H1 (cell line): ENCODE results near the gene SLC13A3. TPM values are rescaled to one million over a fixed set of nuclear protein-coding genes. Genes with fewer than 3 reads are reported as not detected.
A peak's percentile ranks its signal among the peaks of the same experiment; 100 is the strongest.

Experiments
- BACH1 ChIP-seq: IDR thresholded peaks from 2 replicates; pipeline ENCODE4 v1.6.1; 2012; ENCODE audit warnings: low read length, improper control_type of control experiment
- BCL11A ChIP-seq, 2 experiments: IDR thresholded peaks; one replicate each; pipeline ENCODE4 v1.6.1; 2011; ENCODE audit warnings: low read depth in 2 of 2, low read length in 2 of 2, mild to moderate bottlenecking in 2 of 2
- BRCA1 ChIP-seq: IDR thresholded peaks from 2 replicates; pipeline ENCODE4 v1.6.1; 2012; ENCODE audit warnings: low read depth, low read length, improper control_type of control experiment
- CBX5 ChIP-seq: fragments of 300-800, 300-1000 bp; sonication (generic); IDR thresholded peaks from 2 replicates; pipeline ENCODE4 v1.7.1; 2016; ENCODE audit warnings: antibody characterized with exemption, low read length, low read depth
- CHD2 ChIP-seq: IDR thresholded peaks from 2 replicates; pipeline ENCODE4 v1.6.1; 2012; ENCODE audit warnings: low read length, improper control_type of control experiment
- EGR1 ChIP-seq: IDR thresholded peaks from 2 replicates; pipeline ENCODE4 v1.6.1; 2011; ENCODE audit warnings: low read depth, low read length, borderline replicate concordance
- HDAC2 ChIP-seq, 2 experiments: fragments of 300-600 bp in 1 of 2; sonication (generic) in 1 of 2; IDR thresholded peaks; 2 replicates each; pipeline ENCODE4 v1.6.1; 2011 to 2012; ENCODE audit warnings: low read depth in 2 of 2, low read length in 2 of 2, mild to moderate bottlenecking in 2 of 2, moderate library complexity in 2 of 2, borderline replicate concordance in 1 of 2, inconsistent platforms in 1 of 2
- JUN ChIP-seq: IDR thresholded peaks from 2 replicates; pipeline ENCODE4 v1.6.1; 2011; ENCODE audit warnings: low read depth, mild to moderate bottlenecking, improper control_type of control experiment, low read length
- PHF8 ChIP-seq: fragments of 200-600 bp; sonication (generic); conservative IDR thresholded peaks from 2 replicates; pipeline ENCODE4 v1.7.1; 2012; ENCODE audit warnings: low read depth, mild to moderate bottlenecking, inconsistent platforms, low read length, moderate library complexity
- POLR2A ChIP-seq, 2 experiments: IDR thresholded peaks; 1 replicate in 1 of 2; 2 replicates in 1 of 2; pipeline ENCODE4 v1.6.1; 2011; ENCODE audit warnings: low read depth in 2 of 2, low read length in 2 of 2, mild to moderate bottlenecking in 2 of 2; ENCODE audit errors: control extremely low read depth in 1 of 2
- POU5F1 ChIP-seq: IDR thresholded peaks from 2 replicates; pipeline ENCODE4 v1.6.1; 2011; ENCODE audit warnings: low read depth, mild to moderate bottlenecking, low read length, moderate library complexity
- SIRT6 ChIP-seq: IDR thresholded peaks from one replicate; pipeline ENCODE4 v1.7.1; 2012; ENCODE audit warnings: low read length, inconsistent platforms
- SP4 ChIP-seq: IDR thresholded peaks from 2 replicates; pipeline ENCODE4 v1.6.1; 2012; ENCODE audit warnings: low read length, inconsistent platforms
- TAF7 ChIP-seq: optimal IDR thresholded peaks from 2 replicates; pipeline ENCODE3; 2011; ENCODE audit warnings: low read depth, mild to moderate bottlenecking, inconsistent platforms, low read length, moderate library complexity, borderline replicate concordance
- TEAD4 ChIP-seq: IDR thresholded peaks from 2 replicates; pipeline ENCODE4 v1.6.1; 2012; ENCODE audit warnings: low read depth, low read length, inconsistent platforms, mixed read lengths
- ZNF274 ChIP-seq: IDR thresholded peaks from 2 replicates; pipeline ENCODE4 v1.7.0; 2012; ENCODE audit warnings: low read length, borderline replicate concordance; ENCODE audit errors: extremely low read depth
- polyA plus RNA-seq, 7 experiments: library from polyadenylated mRNA; depleted of rRNA in 3 of 7; stranded (reverse) in 5 of 7; unstranded in 2 of 7; fragments of >200 nt in 5 of 7; fragments of 200-250 nt in 2 of 7; gene quantifications; 1 replicate in 5 of 7; 2 replicates in 1 of 7; 4 replicates in 1 of 7; pipeline versions ENCODE4 v1.2.1 to v1.2.3, GENCODE V29; 2011 to 2013; ENCODE audit warnings: missing spikeins in 2 of 7, mixed read lengths in 2 of 7
- total RNA-seq: library from RNA; stranded (reverse); fragmentation: NEBNext Ultra II Directional; extraction: Animal tissue kit (Norgen Biotek cat#: 25700); gene quantifications from 2 replicates; pipeline ENCODE4 v1.2.1, GENCODE V29; 2021
- TF ChIP-seq, protein P1 (sequence below): IDR thresholded peaks from 2 replicates; pipeline ENCODE4 v1.6.1; 2011; ENCODE audit warnings: low read length, improper control_type of control experiment
- TF ChIP-seq, protein P2 (sequence below), 3 experiments: IDR thresholded peaks; 1 replicate in 2 of 3; 2 replicates in 1 of 3; pipeline versions ENCODE4 v1.5.1 to v1.6.1; 2011; ENCODE audit warnings: low read length in 3 of 3, mild to moderate bottlenecking in 3 of 3, inconsistent platforms in 2 of 3, low read depth in 1 of 3, moderate library complexity in 1 of 3; ENCODE audit not compliant: insufficient read depth in 1 of 3; ENCODE audit errors: control extremely low read depth in 1 of 3
- TF ChIP-seq, protein P3 (sequence below): IDR thresholded peaks from 2 replicates; pipeline ENCODE4 v1.6.1; 2012; ENCODE audit warnings: low read length, inconsistent platforms
- TF ChIP-seq, protein P4 (sequence below): IDR thresholded peaks from 2 replicates; pipeline ENCODE4 v1.6.1; 2012; ENCODE audit warnings: inconsistent platforms

SLC13A3 gene
- total and polyA plus RNA-seq, 2 of the 8 experiments (the other 6 are each of a cell fraction or from before 2014, with no cell fraction given): 9.4 to 12.6 TPM

DNA sequence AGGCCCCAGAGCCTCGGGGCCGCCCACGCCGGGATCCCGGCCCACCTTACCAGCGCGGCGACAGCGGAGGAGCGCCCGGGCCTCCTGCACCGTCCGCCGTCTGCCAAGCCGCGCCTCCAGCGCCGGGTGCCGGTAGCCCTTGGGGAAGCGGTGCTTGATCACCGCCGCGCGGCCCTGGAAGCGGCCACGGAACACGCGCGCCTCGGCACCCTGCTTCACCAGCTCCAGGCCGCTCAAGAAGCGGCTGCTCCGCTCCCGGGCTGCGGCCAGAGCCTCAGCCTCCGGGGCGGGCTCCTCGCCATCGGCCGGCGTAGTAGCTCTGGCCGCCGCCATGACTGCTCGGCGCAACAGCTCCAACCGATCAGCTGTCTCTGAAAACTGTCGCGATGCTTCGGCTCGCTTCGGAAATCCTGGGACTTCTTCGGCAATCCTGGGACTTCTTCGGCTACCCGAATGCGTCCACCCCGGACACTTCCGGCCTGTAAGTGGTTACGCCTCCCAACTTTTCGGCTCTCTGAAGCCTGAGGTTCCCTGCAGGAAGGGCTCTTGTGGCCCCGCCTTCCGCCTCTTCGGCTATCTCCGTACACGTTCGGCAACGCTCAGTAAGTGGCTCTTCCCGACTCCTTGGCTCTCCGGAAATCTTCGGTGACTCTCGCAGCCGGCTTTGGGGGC lies 38.0 kb upstream of the SLC13A3 start, which contains the start of gene TP53RK (continued):
- TF ChIP-seq POU5F1 (no peak), ZNF274 (no peak), TAF7 (peak; percentile 91), POLR2A (IDR thresholded peaks at IDR 0.05; ENCODE audit: control extremely low read depth in 1 of 2, low read depth in 2 of 2, low read length in 2 of 2) (peak; percentile 84 to 92), PHF8 (peak; percentile 97), CHD2 (peak; percentile 70), HDAC2 (IDR thresholded peaks at IDR 0.05; ENCODE audit: borderline replicate concordance in 1 of 2, low read depth in 2 of 2, low read length in 2 of 2) (no peak), JUN (no peak), CBX5 (no peak), TEAD4 (no peak), EGR1 (no peak), BCL11A (IDR thresholded peaks at IDR 0.05; ENCODE audit: low read depth in 2 of 2, low read length in 2 of 2) (no peak), BACH1 (no peak), SIRT6 (no peak), BRCA1 (peak; percentile 36; the same call in 1 of the 2 replicates), SP4 (peak; percentile 72)
- TF ChIP-seq, protein P1, sequence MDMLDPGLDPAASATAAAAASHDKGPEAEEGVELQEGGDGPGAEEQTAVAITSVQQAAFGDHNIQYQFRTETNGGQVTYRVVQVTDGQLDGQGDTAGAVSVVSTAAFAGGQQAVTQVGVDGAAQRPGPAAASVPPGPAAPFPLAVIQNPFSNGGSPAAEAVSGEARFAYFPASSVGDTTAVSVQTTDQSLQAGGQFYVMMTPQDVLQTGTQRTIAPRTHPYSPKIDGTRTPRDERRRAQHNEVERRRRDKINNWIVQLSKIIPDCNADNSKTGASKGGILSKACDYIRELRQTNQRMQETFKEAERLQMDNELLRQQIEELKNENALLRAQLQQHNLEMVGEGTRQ: no peak
- TF ChIP-seq, protein P2, sequence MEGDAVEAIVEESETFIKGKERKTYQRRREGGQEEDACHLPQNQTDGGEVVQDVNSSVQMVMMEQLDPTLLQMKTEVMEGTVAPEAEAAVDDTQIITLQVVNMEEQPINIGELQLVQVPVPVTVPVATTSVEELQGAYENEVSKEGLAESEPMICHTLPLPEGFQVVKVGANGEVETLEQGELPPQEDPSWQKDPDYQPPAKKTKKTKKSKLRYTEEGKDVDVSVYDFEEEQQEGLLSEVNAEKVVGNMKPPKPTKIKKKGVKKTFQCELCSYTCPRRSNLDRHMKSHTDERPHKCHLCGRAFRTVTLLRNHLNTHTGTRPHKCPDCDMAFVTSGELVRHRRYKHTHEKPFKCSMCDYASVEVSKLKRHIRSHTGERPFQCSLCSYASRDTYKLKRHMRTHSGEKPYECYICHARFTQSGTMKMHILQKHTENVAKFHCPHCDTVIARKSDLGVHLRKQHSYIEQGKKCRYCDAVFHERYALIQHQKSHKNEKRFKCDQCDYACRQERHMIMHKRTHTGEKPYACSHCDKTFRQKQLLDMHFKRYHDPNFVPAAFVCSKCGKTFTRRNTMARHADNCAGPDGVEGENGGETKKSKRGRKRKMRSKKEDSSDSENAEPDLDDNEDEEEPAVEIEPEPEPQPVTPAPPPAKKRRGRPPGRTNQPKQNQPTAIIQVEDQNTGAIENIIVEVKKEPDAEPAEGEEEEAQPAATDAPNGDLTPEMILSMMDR (IDR thresholded peaks at IDR 0.05; ENCODE audit: control extremely low read depth in 1 of 3, insufficient read depth in 1 of 3, low read depth in 1 of 3, low read length in 3 of 3): peak in 2 of 3 experiments; percentile 5 to 25; a peak in 2 of 4 replicates
- TF ChIP-seq, protein P3, sequence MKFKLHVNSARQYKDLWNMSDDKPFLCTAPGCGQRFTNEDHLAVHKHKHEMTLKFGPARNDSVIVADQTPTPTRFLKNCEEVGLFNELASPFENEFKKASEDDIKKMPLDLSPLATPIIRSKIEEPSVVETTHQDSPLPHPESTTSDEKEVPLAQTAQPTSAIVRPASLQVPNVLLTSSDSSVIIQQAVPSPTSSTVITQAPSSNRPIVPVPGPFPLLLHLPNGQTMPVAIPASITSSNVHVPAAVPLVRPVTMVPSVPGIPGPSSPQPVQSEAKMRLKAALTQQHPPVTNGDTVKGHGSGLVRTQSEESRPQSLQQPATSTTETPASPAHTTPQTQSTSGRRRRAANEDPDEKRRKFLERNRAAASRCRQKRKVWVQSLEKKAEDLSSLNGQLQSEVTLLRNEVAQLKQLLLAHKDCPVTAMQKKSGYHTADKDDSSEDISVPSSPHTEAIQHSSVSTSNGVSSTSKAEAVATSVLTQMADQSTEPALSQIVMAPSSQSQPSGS: no peak
- TF ChIP-seq, protein P4, sequence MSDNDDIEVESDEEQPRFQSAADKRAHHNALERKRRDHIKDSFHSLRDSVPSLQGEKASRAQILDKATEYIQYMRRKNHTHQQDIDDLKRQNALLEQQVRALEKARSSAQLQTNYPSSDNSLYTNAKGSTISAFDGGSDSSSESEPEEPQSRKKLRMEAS: peak; percentile 30; the same call in 1 of the 2 replicates
